NCI-H1417 treated with DMSO at 0.1 percent for 48 hours (cell line): ENCODE measurements around the gene BRPF3.

Source experiments
- DNase-seq: peaks from one replicate; lab custom pipeline; 2025; lab: John Stamatoyannopoulos, UW

Gene BRPF3

GRCh38 chr6:36196113-36196879 lies at the start of gene BRPF3:
Gene BRPF3 (plus strand): TSS chr6:36196744. CDS start chr6:36200323, 3,579 bp downstream.
- DNase-seq = peak; percentile 16

GRCh38 chr6:36147294-36147693 lies 49.2 kb upstream of the BRPF3 start:
- no peak for DNase-seq

GRCh38 chr6:36149476-36149875 lies 47.1 kb upstream of the BRPF3 start:
- DNase-seq = no peak

DNA sequence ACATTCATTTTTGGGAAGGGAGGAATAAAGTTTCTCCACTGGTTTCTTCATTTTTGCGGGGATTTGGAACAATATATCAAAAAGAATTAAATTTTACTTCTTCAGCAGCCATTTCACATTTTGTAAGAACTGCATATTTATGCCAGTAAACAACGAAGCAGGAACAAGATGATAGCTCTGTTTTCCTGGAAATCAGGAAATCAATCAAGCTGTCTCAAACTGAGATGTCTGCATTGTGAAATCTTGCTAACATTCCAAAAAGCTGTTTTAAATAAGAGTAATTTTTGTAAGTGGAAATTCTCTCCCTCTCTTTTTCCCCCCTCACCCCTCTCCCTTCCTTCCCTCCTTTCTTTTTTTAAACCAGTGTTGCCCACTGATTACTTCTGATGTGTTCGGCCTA lies 46.3 kb upstream of the BRPF3 start:
- DNase-seq = no peak

DNA sequence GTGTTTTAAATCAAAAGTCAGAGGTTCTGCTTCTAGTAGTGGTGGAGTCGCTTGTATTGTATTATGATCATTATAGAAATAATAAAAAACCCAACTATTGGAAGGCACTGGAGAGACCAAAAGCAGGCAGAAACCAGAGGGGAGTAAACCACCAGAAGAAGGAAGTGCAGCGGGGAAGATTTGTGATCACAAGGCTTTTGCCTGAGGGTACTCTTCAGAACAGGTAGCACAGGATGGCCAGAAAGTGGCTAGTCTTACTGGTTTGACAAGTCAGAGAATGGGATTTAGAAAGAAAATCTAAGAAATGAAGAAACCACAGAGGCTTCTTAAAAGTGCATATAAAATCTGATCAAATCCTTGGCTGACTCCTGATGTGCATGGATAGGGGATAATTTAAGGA lies 42.3 kb upstream of the BRPF3 start:
- no peak for DNase-seq

- DNase-seq = no peak
Observed at GRCh38 chr6:36155662-36156061, 40.9 kb upstream of the BRPF3 start.

- DNase-seq = no peak
Observed at GRCh38 chr6:36160147-36160760, 36.3 kb upstream of the BRPF3 start.

DNA sequence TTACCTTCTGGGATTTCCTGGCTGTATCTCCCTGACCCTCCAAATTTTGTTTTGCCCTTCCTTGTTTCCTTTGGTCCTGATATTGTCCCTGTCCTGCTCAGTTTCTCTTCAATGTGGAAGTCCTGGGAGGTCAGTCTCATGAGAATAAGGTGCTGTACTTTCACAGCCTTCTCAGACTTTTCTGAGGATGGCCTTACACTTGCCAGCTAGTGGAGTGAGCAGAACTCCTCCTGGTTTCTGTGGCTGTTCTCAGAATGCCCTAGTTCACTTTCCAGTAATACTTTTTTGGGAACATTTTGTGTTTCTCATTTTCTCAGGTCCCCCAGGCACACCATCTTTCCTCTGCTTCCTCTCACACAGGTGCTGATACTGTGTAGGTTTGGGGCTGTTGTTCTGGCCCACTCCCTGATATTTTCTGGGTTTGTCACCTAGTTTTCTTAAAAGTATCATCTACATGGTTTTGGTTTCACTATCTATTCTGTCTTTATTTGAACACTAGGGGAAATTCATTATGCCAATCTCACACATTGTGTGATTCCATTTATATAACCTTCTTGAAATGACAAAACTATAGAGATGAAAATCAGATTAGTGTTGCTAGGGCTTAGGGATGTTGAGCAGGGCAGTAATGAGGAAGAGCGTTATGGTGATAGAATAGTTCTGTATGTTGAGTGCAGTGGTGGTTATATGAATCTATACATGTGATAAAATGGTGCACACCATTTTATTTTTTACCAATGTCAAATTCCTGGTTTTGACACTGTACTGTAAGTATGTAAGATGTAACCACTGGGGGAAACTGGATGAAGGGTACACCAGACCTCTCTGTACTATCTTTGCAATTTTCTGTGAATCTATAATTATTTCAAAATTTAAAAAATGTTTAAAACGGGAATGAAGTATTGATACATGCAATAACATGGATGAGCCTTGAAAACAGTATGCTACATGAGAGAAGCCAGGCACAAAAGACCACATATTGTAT lies 27.2 kb upstream of the BRPF3 start:
- DNase-seq = no peak

- DNase-seq = no peak
Observed at GRCh38 chr6:36170704-36171103, 25.8 kb upstream of the BRPF3 start.

DNA sequence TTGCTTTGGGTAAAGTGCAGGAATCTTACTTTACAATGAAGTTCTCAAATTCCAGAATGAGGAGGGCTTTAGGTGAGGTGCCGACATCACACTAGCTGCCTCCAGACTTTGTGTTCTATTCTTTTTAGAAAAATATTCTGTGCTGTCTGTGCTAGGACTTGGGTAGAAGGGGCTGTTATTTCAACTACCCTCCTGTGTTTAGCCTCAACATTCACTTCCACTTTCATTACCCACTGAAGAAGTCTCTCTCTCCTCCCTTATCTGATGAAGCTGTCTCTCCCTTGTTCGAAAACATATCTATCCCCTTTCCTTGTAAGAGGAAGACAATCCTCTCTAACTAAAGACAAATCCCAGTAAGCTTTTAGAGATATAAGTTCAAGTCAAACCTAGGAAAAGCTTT lies 25.0 kb upstream of the BRPF3 start:
- no peak for DNase-seq

DNA sequence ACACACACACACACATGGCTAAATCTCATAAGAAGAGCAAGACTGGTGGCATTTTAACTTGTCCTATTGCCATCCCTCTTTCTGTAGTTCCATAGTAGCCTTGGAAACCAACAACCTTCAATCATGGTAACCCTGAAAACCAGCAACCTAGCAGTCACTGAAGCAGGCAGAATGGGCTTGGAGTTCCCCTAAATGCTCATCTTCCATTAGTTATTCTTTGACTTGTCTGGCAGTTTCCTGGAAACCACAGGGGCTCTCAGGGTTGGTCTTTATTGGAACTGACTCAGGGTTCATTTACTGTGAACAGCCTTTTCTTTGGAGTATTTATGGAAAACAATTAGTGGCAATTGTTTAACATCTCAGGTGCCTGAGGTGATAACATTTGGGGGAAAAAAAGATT lies 19.4 kb upstream of the BRPF3 start:
- no peak for DNase-seq

GRCh38 chr6:36178544-36178943 lies 18.0 kb upstream of the BRPF3 start:
- no peak for DNase-seq

DNA sequence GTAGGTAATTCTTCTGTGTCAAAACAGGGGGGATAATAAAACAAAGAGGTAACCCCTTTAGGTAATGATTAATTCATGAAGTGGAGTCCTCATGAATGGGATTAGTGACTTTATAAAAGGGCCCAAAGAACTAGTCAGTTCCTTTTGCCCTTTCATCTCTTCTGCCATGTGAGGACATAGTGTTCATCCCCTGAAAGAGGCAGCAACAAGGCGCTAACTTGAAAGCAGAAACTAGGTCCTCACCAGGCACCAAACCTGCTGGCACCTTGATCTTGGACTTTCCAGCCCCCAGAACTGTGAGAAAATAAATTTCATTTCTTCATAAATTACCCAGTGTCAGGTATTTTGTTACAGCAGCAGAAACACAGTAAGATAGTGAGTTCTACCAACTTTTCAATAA lies 16.4 kb upstream of the BRPF3 start:
- DNase-seq = no peak

GRCh38 chr6:36184311-36184710 lies 12.2 kb upstream of the BRPF3 start:
- no peak for DNase-seq

DNA sequence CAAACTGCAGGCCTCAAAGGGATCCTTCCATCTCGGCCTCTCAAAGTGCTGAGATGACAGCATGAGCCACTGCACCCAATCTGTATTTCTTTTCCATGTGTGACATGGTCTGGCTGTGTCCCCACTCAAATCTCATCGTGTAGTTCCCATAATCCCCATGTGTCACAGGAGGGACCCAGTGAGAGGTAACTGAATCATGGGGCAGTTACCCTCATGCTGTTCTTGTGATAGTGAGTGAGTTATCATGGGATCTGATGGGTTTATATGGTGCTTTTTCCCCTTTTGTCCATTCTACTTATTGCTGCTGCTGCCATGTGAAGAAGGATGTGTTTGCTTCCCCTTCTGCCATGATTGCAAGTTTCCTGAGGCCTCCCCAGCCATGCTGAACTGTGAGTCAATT lies 10.3 kb upstream of the BRPF3 start:
- no peak for DNase-seq

GRCh38 chr6:36187446-36187845 lies 9.1 kb upstream of the BRPF3 start:
- DNase-seq = no peak

GRCh38 chr6:36195471-36196112 lies 952 bp upstream of the BRPF3 start:
- DNase-seq = no peak

DNA sequence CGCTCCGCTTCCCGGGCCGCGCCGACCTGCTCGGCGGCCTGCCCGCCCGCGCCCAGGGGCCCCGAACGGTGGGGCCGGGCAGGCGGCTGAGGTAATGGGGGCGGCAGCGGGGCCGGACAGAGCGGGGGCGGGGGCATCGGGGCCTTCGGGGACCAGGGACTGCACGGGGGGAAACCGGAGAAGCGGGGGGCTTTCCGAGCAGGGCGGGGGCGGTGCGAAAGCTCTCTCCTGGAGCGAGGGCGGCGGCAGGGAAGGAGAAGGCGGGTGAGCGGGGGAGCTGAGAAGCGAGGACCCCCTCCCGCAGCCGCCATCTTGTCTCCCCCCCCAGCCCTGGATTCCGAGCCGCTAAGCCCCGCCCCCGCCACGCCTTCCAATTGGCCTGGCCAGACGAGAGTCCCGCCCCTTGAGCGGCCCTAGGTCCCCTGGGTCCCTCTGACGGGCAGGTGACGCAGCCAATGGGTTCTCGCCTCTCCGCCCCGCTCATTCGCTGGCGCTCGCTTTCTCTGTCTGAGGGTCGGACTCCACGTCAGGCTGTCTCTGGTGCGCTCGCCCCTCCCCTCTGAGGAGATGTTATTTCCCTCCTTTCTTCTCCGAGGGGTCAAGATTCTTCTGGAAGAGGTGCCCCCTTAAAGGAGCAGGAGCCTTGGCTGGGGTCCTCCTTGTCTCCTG lies 470 bp downstream of the BRPF3 start:
- peak; percentile 79 for DNase-seq

GRCh38 chr6:36197739-36198221 lies 1.2 kb downstream of the BRPF3 start:
- no peak for DNase-seq

GRCh38 chr6:36198986-36199385 lies 2.4 kb downstream of the BRPF3 start:
- no peak for DNase-seq

- no peak for DNase-seq
Observed at GRCh38 chr6:36200154-36200891, 3.8 kb downstream of the BRPF3 start.
